ENCODE measurements around the gene NLN. TPM values are rescaled to one million over a fixed set of nuclear protein-coding genes. Genes with fewer than 3 reads are reported as not detected.

Gene NLN
- total and polyA plus RNA-seq, 9 of the 15 experiments (the other 6 are each of a cell fraction or from before 2014, with no cell fraction given) = 6.9 to 45.2 (median 28.8) TPM

- TF ChIP-seq NR4A1 (CRISPR knock-in tag; IDR thresholded peaks at IDR 0.05) (no peak), NR4A1 (tag; IDR thresholded peaks at IDR 0.05) (no peak)
Observed at GRCh38 chr5:65774346-65774745, 52.3 kb downstream of the NLN start (continued).

- Histone ChIP-seq H2AFZ (ENCODE audit: low read depth, low read length) (no peak overlapping the region), H3K4me1 (replicated peaks in 1 of 2; ENCODE audit: control insufficient read depth in 2 of 2, insufficient read depth in 2 of 2, low read length in 2 of 2) (no peaks in the 10 kb centered on the region), H3K9ac (ENCODE audit: insufficient read depth in 1 of 2, low read depth in 2 of 2, low read length in 2 of 2) (no peak overlapping the region), H3K4me2 (ENCODE audit: insufficient read depth, low read length) (no peak overlapping the region), H3K9me1 (ENCODE audit: control insufficient read depth, insufficient read depth, low read length) (no peaks in the 10 kb centered on the region), H3K27ac (ENCODE audit: extremely low read depth, low read depth, low read length) (no peak overlapping the region), H3K4me3 (no peak overlapping the region), H3K27me3 (ENCODE audit: control insufficient read depth in 2 of 2, insufficient read depth in 2 of 2, low read length in 2 of 2) (no peaks in the 10 kb centered on the region), H3K36me3 (ENCODE audit: control insufficient read depth, insufficient read depth, low read length) (peaks cover 23% of the 10 kb centered on the region), H3K79me2 (ENCODE audit: control insufficient read depth, insufficient read depth, low read length) (no peaks in the 10 kb centered on the region), H3K9me3 (replicated peaks; ENCODE audit: control insufficient read depth, insufficient read depth, low read depth, low read length) (no peaks in the 10 kb centered on the region), H4K20me1 (replicated peaks; ENCODE audit: control insufficient read depth, insufficient read depth, low read length) (no peaks in the 10 kb centered on the region)
- ChIA-PET CTCF (ENCODE audit: low intra/inter-chr PET ratio) (no interaction called here), POLR2A (no interaction called here)
- DNase-seq (ENCODE audit: extremely low read depth in 1 of 4, low spot score in 3 of 4) (no peak), FAIRE-seq (no peak), ATAC-seq (no peak)
- in situ Hi-C loops (cut with MboI) = no loop called here
- intact Hi-C loops (cut with micrococcal nuclease) = no loop called here
- 84% methylated on average over 2 of the region's 2 CpGs for WGBS (ENCODE audit: insufficient coverage, low coverage, missing lambda C conversion rate)
- no TSS peak for BruUV-seq (replicated peaks)
- TF ChIP-seq PBX2 (CRISPR knock-in tag; IDR thresholded peaks at IDR 0.05; ENCODE audit: low read depth) = no peak
- TF ChIP-seq PBX2 (tag; conservative IDR thresholded peaks at IDR 0.05; ENCODE audit: low read depth) = no peak
Observed at GRCh38 chr5:65775476-65775875, 53.5 kb downstream of the NLN start.
